ENCODE results near the gene HIVEP1. TPM values are rescaled to one million over a fixed set of nuclear protein-coding genes. Genes with fewer than 3 reads are reported as not detected.

Gene HIVEP1
- total and polyA plus RNA-seq, 2 of the 13 experiments (the other 11 are each of a cell fraction or from before 2014, with no cell fraction given), result 7.4 to 9.9 TPM

GRCh38 chr6:12190252-12190651 is 178.1 kb downstream of the HIVEP1 start:
- H3K27me3 ChIP-seq (ENCODE audit: control insufficient read depth in 1 of 2, insufficient read depth in 2 of 2, low read length in 2 of 2), result no peaks in the 10 kb centered on the region
- no peaks in the 10 kb centered on the region for H3K79me2 ChIP-seq (ENCODE audit: insufficient read depth, low read length)
- H3K4me1 ChIP-seq (ENCODE audit: insufficient read depth, low read length), result no peaks in the 10 kb centered on the region
- ATAC-seq, result no peak
- 37% methylated on average over 7 of the region's 7 CpGs for whole genome bisulfite sequencing (ENCODE audit: low lambda C conversion rate)
- no TSS peak for BruUV-seq (replicated peaks)
- intact Hi-C loops (cut with micrococcal nuclease; ENCODE audit: unreplicated experiment) (no loop called here), in situ Hi-C loops (cut with HindIII; ENCODE audit: extremely low pct_ligation_motif_present, low pct_unique_long_range_greater_than_20kb) (no loop called here)
- no peak overlapping the region for H3K4me3 ChIP-seq (replicated peaks in 1 of 3; ENCODE audit: insufficient read depth in 1 of 3, low read depth in 2 of 3, low read length in 3 of 3)
- no peak overlapping the region for H3K4me2 ChIP-seq (ENCODE audit: low read depth, low read length)
- no peak overlapping the region for H3K27ac ChIP-seq (ENCODE audit: extremely low read length, insufficient read depth, low read length)
- no peaks in the 10 kb centered on the region for H3K9me3 ChIP-seq (ENCODE audit: low read length)
- FAIRE-seq, result no peak
- H2AFZ ChIP-seq (ENCODE audit: low read length), result no peak overlapping the region
- H3K36me3 ChIP-seq (replicated peaks in 1 of 2; ENCODE audit: control insufficient read depth in 1 of 2, insufficient read depth in 2 of 2, low read length in 2 of 2), result no peaks in the 10 kb centered on the region
- DNase-seq (ENCODE audit: low spot score), result no peak
- ChIA-PET POLR2A (no interaction called here), CTCF (ENCODE audit: low intra/inter-chr PET ratio, low total read pairs) (no interaction called here)
- H4K20me1 ChIP-seq (ENCODE audit: insufficient read depth, low read length), result no peaks in the 10 kb centered on the region
- no peak overlapping the region for H3K9ac ChIP-seq (ENCODE audit: insufficient read depth, low read depth, low read length)
- no peak for TF ChIP-seq FOSL2 (CRISPR knock-in tag; IDR thresholded peaks at IDR 0.05)
- no peak for TF ChIP-seq KIAA2018 (CRISPR knock-in tag; IDR thresholded peaks at IDR 0.05; ENCODE audit: borderline replicate concordance)
- no peak for TF ChIP-seq SP140L (CRISPR knock-in tag; IDR thresholded peaks at IDR 0.05; ENCODE audit: borderline replicate concordance)
- no peak for TF ChIP-seq ZNF550 (CRISPR knock-in tag; IDR thresholded peaks at IDR 0.05; ENCODE audit: borderline replicate concordance)
- TF ChIP-seq MNT (IDR thresholded peaks at IDR 0.05), result no peak
- TF ChIP-seq ATF5 (CRISPR knock-in tag; IDR thresholded peaks at IDR 0.05; ENCODE audit: low read depth), result no peak
- no peak for TF ChIP-seq TAF1 (CRISPR knock-in tag; IDR thresholded peaks at IDR 0.05)
- no peak for TF ChIP-seq ZBTB3 (CRISPR knock-in tag; IDR thresholded peaks at IDR 0.05; ENCODE audit: borderline replicate concordance, low read depth)
- no peak for TF ChIP-seq CSRNP1 (CRISPR knock-in tag; IDR thresholded peaks at IDR 0.05)
- no peak for TF ChIP-seq PHF8 (CRISPR knock-in tag; IDR thresholded peaks at IDR 0.05)
- TF ChIP-seq ZFP36 (IDR thresholded peaks at IDR 0.05; ENCODE audit: borderline replicate concordance, low read depth, low read length, partially characterized antibody), result no peak
- TF ChIP-seq SOX5 (CRISPR knock-in tag; IDR thresholded peaks at IDR 0.05; ENCODE audit: borderline replicate concordance), result no peak
- TF ChIP-seq MYNN (CRISPR knock-in tag; IDR thresholded peaks at IDR 0.05; ENCODE audit: low read depth), result no peak

Measured in HepG2 (cell line).